HUES6 (cell line): ENCODE data around the gene C5AR2.
"Not testable (repeated sequence)": the region's sequence is repeated elsewhere in the genome, so short reads cannot be mapped to it uniquely, and the experiment has no call there.

Source experiments
- H3K27ac ChIP-seq: 2 replicates; pipeline ENCODE4 v1.7.0; 2013; ENCODE audit warnings: low read depth, mild to moderate bottlenecking, low read length, inconsistent platforms
- H3K27me3 ChIP-seq: 2 replicates; pipeline ENCODE4 v1.6.1; 2013; ENCODE audit warnings: low read length; ENCODE audit not compliant: control insufficient read depth, insufficient read depth
- H3K36me3 ChIP-seq: 2 replicates; pipeline ENCODE4 v1.6.1; 2013; ENCODE audit warnings: low read length; ENCODE audit not compliant: control insufficient read depth, insufficient read depth
- H3K4me1 ChIP-seq: 2 replicates; pipeline ENCODE4 v1.6.1; 2013; ENCODE audit warnings: low read length; ENCODE audit not compliant: control insufficient read depth, insufficient read depth
- H3K4me3 ChIP-seq: 2 replicates; pipeline ENCODE4 v1.5.1; 2013; ENCODE audit warnings: low read depth, low read length
- H3K9ac ChIP-seq: one replicate; pipeline ENCODE4 v1.6.1; 2013; ENCODE audit warnings: mild to moderate bottlenecking, low read length
- H3K9me3 ChIP-seq: 2 replicates; pipeline ENCODE4 v1.6.1; 2013; ENCODE audit warnings: low read depth, low read length; ENCODE audit not compliant: control insufficient read depth, insufficient read depth

Gene C5AR2

GRCh38 chr19:47377208-47377701 lies 45.3 kb downstream of the C5AR2 start:
- Histone ChIP-seq H3K4me3 (no peak overlapping the region), H3K9me3 (no peaks in the 10 kb centered on the region), H3K27ac (no peak overlapping the region), H3K36me3 (peaks cover 97% of the 10 kb centered on the region), H3K4me1 (no peaks in the 10 kb centered on the region), H3K9ac (no peak overlapping the region), H3K27me3 (no peaks in the 10 kb centered on the region)

- peaks cover 93% of the 10 kb centered on the region for H3K36me3 ChIP-seq
- no peak overlapping the region for H3K27ac ChIP-seq
- H3K27me3 ChIP-seq: no peaks in the 10 kb centered on the region
- no peak overlapping the region for H3K4me3 ChIP-seq
- no peaks in the 10 kb centered on the region for H3K9me3 ChIP-seq
- no peak overlapping the region for H3K9ac ChIP-seq
- H3K4me1 ChIP-seq: no peaks in the 10 kb centered on the region
These were observed 45.8 kb downstream of the C5AR2 start for GRCh38 chr19:47377801-47378200.

- Histone ChIP-seq H3K4me3 (no peak overlapping the region), H3K36me3 (peaks cover 89% of the 10 kb centered on the region), H3K4me1 (peaks cover 2% of the 10 kb centered on the region; the same call in 1 of the 2 replicates), H3K9me3 (no peaks in the 10 kb centered on the region), H3K27ac (no peak overlapping the region), H3K9ac (no peak overlapping the region), H3K27me3 (no peaks in the 10 kb centered on the region)
These were observed 46.3 kb downstream of the C5AR2 start for GRCh38 chr19:47378246-47378645.

GRCh38 chr19:47379381-47379938 lies 47.5 kb downstream of the C5AR2 start:
- H3K4me1 ChIP-seq: peaks cover 6% of the 10 kb centered on the region; the same call in 1 of the 2 replicates
- no peaks in the 10 kb centered on the region for H3K27me3 ChIP-seq
- no peak overlapping the region for H3K27ac ChIP-seq
- H3K4me3 ChIP-seq: no peak overlapping the region
- H3K9me3 ChIP-seq: no peaks in the 10 kb centered on the region
- H3K36me3 ChIP-seq: peaks cover 77% of the 10 kb centered on the region
- no peak overlapping the region for H3K9ac ChIP-seq

- Histone ChIP-seq H3K27ac (no peak overlapping the region), H3K27me3 (no peaks in the 10 kb centered on the region), H3K4me3 (no peak overlapping the region), H3K9me3 (no peaks in the 10 kb centered on the region), H3K9ac (no peak overlapping the region), H3K4me1 (peaks cover 6% of the 10 kb centered on the region; the same call in 1 of the 2 replicates), H3K36me3 (peaks cover 66% of the 10 kb centered on the region)
These were observed 48.6 kb downstream of the C5AR2 start for GRCh38 chr19:47380559-47380958.

- Histone ChIP-seq H3K27me3 (no peaks in the 10 kb centered on the region), H3K27ac (no peak overlapping the region), H3K4me3 (no peak overlapping the region), H3K36me3 (peaks cover 60% of the 10 kb centered on the region), H3K9me3 (no peaks in the 10 kb centered on the region), H3K9ac (no peak overlapping the region), H3K4me1 (peaks cover 6% of the 10 kb centered on the region; the same call in 1 of the 2 replicates)
These were observed 49.1 kb downstream of the C5AR2 start for GRCh38 chr19:47381121-47381520.

GRCh38 chr19:47381653-47382279 lies 49.8 kb downstream of the C5AR2 start:
- Histone ChIP-seq H3K27ac (no peak overlapping the region), H3K9me3 (no peaks in the 10 kb centered on the region), H3K4me3 (no peak overlapping the region), H3K9ac (no peak overlapping the region), H3K27me3 (no peaks in the 10 kb centered on the region), H3K4me1 (peaks cover 6% of the 10 kb centered on the region; the same call in 1 of the 2 replicates), H3K36me3 (peaks cover 54% of the 10 kb centered on the region)

- H3K27me3 ChIP-seq, H3K4me1 ChIP-seq, H3K9me3 ChIP-seq, H3K27ac ChIP-seq, H3K4me3 ChIP-seq, H3K9ac ChIP-seq: not testable (repeated sequence)
- peaks cover 35% of the 10 kb centered on the region for H3K36me3 ChIP-seq
These were observed 51.9 kb downstream of the C5AR2 start for GRCh38 chr19:47383890-47384289.

GRCh38 chr19:47384533-47384932 lies 52.6 kb downstream of the C5AR2 start:
- H3K4me3 ChIP-seq, H3K4me1 ChIP-seq, H3K9ac ChIP-seq, H3K27me3 ChIP-seq, H3K27ac ChIP-seq, H3K9me3 ChIP-seq: not testable (repeated sequence)
- peaks cover 29% of the 10 kb centered on the region for H3K36me3 ChIP-seq

GRCh38 chr19:47386582-47386981 lies 54.6 kb downstream of the C5AR2 start:
- not testable (repeated sequence) for H3K36me3 ChIP-seq, H3K9ac ChIP-seq, H3K27ac ChIP-seq, H3K9me3 ChIP-seq, H3K4me3 ChIP-seq, H3K27me3 ChIP-seq
- peaks cover 13% of the 10 kb centered on the region; the same call in 1 of the 2 replicates for H3K4me1 ChIP-seq

- H3K9me3 ChIP-seq, H3K4me3 ChIP-seq, H3K36me3 ChIP-seq, H3K9ac ChIP-seq, H3K27ac ChIP-seq, H3K27me3 ChIP-seq: not testable (repeated sequence)
- H3K4me1 ChIP-seq: peaks cover 16% of the 10 kb centered on the region; the same call in 1 of the 2 replicates
These were observed 55.6 kb downstream of the C5AR2 start for GRCh38 chr19:47387623-47388022.
